Nephron (organoid): ENCODE data around the gene CUX1.

Experiments used
- H3K27ac Mint-ChIP-seq, 3 experiments: 2 replicates each; pipeline ENCODE4 v1.8.0; 2020; ENCODE audit warnings: mixed read lengths in 3 of 3, mild to moderate bottlenecking in 2 of 3, moderate library complexity in 1 of 3
- H3K27me3 Mint-ChIP-seq: 2 replicates; pipeline ENCODE4 v1.8.0; 2021; ENCODE audit warnings: low read depth, mild to moderate bottlenecking, moderate library complexity, mixed read lengths
- H3K36me3 Mint-ChIP-seq: 2 replicates; pipeline ENCODE4 v1.8.0; 2020; ENCODE audit warnings: low read depth, mixed read lengths
- H3K4me1 Mint-ChIP-seq: 2 replicates; pipeline ENCODE4 v1.8.0; 2020; ENCODE audit warnings: mixed read lengths
- H3K4me3 Mint-ChIP-seq, 3 experiments: 2 replicates each; pipeline ENCODE4 v1.8.0; 2020; ENCODE audit warnings: mild to moderate bottlenecking in 3 of 3, mixed read lengths in 3 of 3, moderate library complexity in 2 of 3
- H3K9me3 Mint-ChIP-seq: 2 replicates; pipeline ENCODE4 v1.8.0; 2020; ENCODE audit warnings: mixed read lengths
- TF ChIP-seq, protein P1 (sequence below), 3 experiments: fragments of 200-600 bp; sonication (generic); IDR thresholded peaks; one replicate each; pipeline ENCODE4 v1.5.0; 2021; ENCODE audit warnings: antibody characterized with exemption in 3 of 3; ENCODE audit not compliant: unreplicated experiment in 3 of 3

Gene CUX1, protein sequence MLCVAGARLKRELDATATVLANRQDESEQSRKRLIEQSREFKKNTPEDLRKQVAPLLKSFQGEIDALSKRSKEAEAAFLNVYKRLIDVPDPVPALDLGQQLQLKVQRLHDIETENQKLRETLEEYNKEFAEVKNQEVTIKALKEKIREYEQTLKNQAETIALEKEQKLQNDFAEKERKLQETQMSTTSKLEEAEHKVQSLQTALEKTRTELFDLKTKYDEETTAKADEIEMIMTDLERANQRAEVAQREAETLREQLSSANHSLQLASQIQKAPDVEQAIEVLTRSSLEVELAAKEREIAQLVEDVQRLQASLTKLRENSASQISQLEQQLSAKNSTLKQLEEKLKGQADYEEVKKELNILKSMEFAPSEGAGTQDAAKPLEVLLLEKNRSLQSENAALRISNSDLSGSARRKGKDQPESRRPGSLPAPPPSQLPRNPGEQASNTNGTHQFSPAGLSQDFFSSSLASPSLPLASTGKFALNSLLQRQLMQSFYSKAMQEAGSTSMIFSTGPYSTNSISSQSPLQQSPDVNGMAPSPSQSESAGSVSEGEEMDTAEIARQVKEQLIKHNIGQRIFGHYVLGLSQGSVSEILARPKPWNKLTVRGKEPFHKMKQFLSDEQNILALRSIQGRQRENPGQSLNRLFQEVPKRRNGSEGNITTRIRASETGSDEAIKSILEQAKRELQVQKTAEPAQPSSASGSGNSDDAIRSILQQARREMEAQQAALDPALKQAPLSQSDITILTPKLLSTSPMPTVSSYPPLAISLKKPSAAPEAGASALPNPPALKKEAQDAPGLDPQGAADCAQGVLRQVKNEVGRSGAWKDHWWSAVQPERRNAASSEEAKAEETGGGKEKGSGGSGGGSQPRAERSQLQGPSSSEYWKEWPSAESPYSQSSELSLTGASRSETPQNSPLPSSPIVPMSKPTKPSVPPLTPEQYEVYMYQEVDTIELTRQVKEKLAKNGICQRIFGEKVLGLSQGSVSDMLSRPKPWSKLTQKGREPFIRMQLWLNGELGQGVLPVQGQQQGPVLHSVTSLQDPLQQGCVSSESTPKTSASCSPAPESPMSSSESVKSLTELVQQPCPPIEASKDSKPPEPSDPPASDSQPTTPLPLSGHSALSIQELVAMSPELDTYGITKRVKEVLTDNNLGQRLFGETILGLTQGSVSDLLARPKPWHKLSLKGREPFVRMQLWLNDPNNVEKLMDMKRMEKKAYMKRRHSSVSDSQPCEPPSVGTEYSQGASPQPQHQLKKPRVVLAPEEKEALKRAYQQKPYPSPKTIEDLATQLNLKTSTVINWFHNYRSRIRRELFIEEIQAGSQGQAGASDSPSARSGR (N-terminal part only)

DNA sequence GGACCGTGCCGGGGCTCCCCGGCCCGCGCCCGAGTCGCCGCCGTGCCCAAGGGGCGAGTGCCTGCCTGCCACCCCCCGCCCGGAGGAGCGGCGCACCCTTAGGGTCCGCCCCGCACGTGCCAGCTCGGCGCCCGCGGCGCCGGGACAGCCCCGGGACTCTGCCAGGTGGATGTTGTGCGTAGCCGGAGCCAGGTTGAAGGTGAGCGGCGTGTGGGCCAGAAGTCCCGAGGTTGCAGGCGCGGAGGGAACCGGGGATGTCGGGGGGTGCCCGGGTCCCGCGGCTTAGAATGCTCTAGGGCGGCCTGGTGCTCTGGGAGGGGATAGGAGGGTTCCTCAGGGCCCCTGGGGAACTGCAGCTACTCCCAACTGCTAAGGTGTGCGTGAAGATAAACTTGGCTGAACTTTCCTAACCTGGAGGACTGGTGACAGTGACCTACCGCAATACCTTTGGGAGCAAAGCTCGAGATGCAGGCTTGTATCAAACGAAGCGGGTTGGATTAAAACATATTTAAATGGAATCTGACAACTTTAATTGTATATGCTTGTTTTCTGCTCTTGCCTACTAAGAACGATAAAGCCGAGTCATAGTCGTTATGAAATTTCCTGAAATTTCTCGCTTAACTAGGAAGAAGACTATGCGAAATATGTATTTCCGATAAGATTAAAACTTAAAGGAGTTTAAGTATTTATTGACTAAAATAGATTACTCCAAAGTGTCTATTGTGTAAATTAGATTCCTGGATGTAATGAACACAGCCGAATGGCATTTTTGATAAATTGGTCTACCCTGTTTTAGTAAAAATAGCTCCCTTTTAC lies at the start of gene CUX1:
Gene CUX1, plus strand, starts transcription at position 156 of the 816 bp plus-strand sequence. Its CDS starts 14 bp downstream, at position 170.
- H3K36me3 Mint-ChIP-seq, result no peaks in the 10 kb centered on the region
- H3K4me1 Mint-ChIP-seq, result peaks cover 50% of the 10 kb centered on the region
- TF ChIP-seq, protein P1, sequence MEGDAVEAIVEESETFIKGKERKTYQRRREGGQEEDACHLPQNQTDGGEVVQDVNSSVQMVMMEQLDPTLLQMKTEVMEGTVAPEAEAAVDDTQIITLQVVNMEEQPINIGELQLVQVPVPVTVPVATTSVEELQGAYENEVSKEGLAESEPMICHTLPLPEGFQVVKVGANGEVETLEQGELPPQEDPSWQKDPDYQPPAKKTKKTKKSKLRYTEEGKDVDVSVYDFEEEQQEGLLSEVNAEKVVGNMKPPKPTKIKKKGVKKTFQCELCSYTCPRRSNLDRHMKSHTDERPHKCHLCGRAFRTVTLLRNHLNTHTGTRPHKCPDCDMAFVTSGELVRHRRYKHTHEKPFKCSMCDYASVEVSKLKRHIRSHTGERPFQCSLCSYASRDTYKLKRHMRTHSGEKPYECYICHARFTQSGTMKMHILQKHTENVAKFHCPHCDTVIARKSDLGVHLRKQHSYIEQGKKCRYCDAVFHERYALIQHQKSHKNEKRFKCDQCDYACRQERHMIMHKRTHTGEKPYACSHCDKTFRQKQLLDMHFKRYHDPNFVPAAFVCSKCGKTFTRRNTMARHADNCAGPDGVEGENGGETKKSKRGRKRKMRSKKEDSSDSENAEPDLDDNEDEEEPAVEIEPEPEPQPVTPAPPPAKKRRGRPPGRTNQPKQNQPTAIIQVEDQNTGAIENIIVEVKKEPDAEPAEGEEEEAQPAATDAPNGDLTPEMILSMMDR (IDR thresholded peaks at IDR 0.05; ENCODE audit: unreplicated experiment in 3 of 3), result no peak
- H3K9me3 Mint-ChIP-seq, result no peaks in the 10 kb centered on the region
- H3K27ac Mint-ChIP-seq, result peak within 1 kb of the TSS; percentile 68 to 89 (median 84)
- peaks cover 14% of the 10 kb centered on the region for H3K27me3 Mint-ChIP-seq
- peak within 1 kb of the TSS; percentile 86 to 95 (median 92) for H3K4me3 Mint-ChIP-seq

DNA sequence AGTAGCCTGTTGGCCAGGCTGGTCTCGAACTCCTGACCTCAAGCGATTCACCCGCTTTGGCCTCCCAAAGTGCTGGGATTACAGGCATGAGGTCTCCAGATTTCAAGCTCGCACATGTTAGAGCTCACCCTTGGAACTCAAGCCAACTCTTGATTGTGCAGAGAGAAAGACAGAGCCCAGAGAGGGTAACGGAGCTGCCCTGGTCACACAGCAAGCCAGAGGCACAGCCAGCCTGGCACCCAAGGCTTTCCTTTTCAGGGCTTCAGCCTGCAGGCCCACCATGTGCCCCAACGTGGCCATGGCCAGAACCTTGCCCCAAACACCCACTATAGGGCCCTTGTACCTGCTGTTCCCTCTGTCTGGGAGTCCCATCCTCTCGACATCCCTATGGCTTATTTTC lies 49.1 kb upstream of the CUX1 start:
- no peaks in the 10 kb centered on the region for H3K27me3 Mint-ChIP-seq
- no peak overlapping the region for H3K27ac Mint-ChIP-seq
- no peaks in the 10 kb centered on the region for H3K9me3 Mint-ChIP-seq
- TF ChIP-seq, protein P1 (IDR thresholded peaks at IDR 0.05; ENCODE audit: unreplicated experiment in 3 of 3), result no peak
- H3K4me1 Mint-ChIP-seq, result no peaks in the 10 kb centered on the region
- H3K36me3 Mint-ChIP-seq, result no peaks in the 10 kb centered on the region
- no peak overlapping the region for H3K4me3 Mint-ChIP-seq

DNA sequence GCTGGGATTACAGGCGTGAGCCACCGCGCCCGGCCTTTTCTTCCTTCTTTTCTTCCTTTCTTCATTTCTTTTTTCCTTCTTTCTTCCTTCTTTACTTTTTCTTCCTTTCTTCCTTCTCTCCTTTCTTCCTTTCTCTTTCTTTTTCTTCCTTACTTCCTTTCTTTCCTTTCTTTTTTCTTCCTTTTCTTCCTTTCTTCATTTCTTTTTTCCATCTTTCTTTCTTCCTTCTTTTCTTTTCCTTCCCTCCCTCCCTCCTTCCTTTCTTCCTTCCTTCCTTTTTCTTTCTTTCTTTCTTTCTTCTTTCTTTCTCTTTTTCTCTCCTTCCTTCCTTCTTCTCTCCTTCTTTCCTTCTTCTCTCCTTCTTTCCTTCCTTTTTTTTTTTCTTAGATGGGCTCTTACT lies 47.0 kb upstream of the CUX1 start:
- no peak overlapping the region for H3K4me3 Mint-ChIP-seq
- H3K27me3 Mint-ChIP-seq, result no peaks in the 10 kb centered on the region
- H3K36me3 Mint-ChIP-seq, result no peaks in the 10 kb centered on the region
- H3K9me3 Mint-ChIP-seq, result no peaks in the 10 kb centered on the region
- H3K4me1 Mint-ChIP-seq, result no peaks in the 10 kb centered on the region
- H3K27ac Mint-ChIP-seq, result no peak overlapping the region
- TF ChIP-seq, protein P1 (IDR thresholded peaks at IDR 0.05; ENCODE audit: unreplicated experiment in 3 of 3), result no peak

DNA sequence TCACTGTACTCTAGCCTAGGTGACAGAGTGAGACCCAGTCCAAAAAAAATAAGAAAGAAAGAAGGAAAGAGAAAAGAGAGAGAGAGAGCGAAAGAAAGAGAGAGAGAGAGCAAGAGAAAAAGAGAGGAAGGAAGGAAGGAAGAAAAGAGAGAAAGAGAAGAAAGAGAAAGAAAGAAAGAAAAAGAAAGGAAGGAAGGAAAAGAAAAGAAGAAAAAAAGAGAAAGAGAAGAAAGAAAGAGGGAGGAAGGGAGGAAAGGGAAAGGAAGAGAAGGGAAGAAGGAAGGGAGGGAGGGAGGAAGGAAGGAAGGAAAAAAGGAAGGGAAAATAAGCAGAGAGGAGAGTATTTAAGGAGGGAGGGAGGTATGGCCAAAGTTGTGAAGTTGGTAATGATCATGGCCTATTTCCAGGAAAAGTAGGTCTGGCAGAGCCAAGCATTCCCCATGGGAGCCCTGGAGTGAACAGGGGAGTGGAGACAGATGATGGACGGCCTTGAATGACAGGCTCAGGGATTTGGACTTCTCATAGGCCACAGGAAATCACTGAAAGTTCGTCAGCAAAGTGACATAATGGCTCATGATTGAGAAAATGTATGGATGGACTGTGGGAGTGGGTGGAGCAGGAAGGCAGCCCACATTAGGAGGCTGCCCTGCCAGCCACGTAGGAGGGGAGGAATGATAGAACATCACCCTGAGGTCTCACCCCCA lies 44.8 kb upstream of the CUX1 start:
- TF ChIP-seq, protein P1 (IDR thresholded peaks at IDR 0.05; ENCODE audit: unreplicated experiment in 3 of 3), result no peak
- Mint-ChIP-seq H3K27ac (peak overlapping the region in 1 of 3 experiments; percentile 60), H3K4me3 (no peak overlapping the region), H3K9me3 (no peaks in the 10 kb centered on the region), H3K4me1 (peaks cover 4% of the 10 kb centered on the region), H3K27me3 (peaks cover 9% of the 10 kb centered on the region), H3K36me3 (no peaks in the 10 kb centered on the region)
